NCI-H1417 treated with DMSO at 0.1 percent for 48 hours (cell line): ENCODE measurements around the gene PRDM16.

Experiments
- DNase-seq: peaks from one replicate; lab custom pipeline; 2025; lab: John Stamatoyannopoulos, UW

PRDM16 gene

GRCh38 chr1:3244025-3244926, 175.3 kb downstream of the PRDM16 start:
- no peak for DNase-seq

GRCh38 chr1:3244927-3245315, 175.9 kb downstream of the PRDM16 start:
- DNase-seq, result no peak

GRCh38 chr1:3245344-3245743, 176.3 kb downstream of the PRDM16 start:
- DNase-seq, result no peak

- DNase-seq, result no peak
These were observed 176.8 kb downstream of the PRDM16 start for GRCh38 chr1:3245768-3246167.

- no peak for DNase-seq
These were observed 177.2 kb downstream of the PRDM16 start for GRCh38 chr1:3246251-3246650.

GRCh38 chr1:3247521-3248121, 178.6 kb downstream of the PRDM16 start:
- no peak for DNase-seq

- no peak for DNase-seq
These were observed 179.4 kb downstream of the PRDM16 start for GRCh38 chr1:3248155-3249141.

GRCh38 chr1:3249231-3249630, 180.2 kb downstream of the PRDM16 start:
- no peak for DNase-seq

GRCh38 chr1:3249631-3250501, 180.9 kb downstream of the PRDM16 start:
- no peak for DNase-seq

GRCh38 chr1:3250624-3251023, 181.6 kb downstream of the PRDM16 start:
- DNase-seq, result no peak

- no peak for DNase-seq
These were observed 182.2 kb downstream of the PRDM16 start for GRCh38 chr1:3251099-3251806.

GRCh38 chr1:3251807-3252428, 182.9 kb downstream of the PRDM16 start:
- no peak for DNase-seq

- no peak for DNase-seq
These were observed 186.7 kb downstream of the PRDM16 start for GRCh38 chr1:3255680-3256079.

GRCh38 chr1:3257788-3258187, 188.8 kb downstream of the PRDM16 start:
- no peak for DNase-seq

- DNase-seq, result no peak
These were observed 189.5 kb downstream of the PRDM16 start for GRCh38 chr1:3258386-3259003.

- DNase-seq, result no peak
These were observed 190.0 kb downstream of the PRDM16 start for GRCh38 chr1:3259020-3259419.

GRCh38 chr1:3261007-3261968, 192.3 kb downstream of the PRDM16 start:
- no peak for DNase-seq

GRCh38 chr1:3261969-3262579, 193.1 kb downstream of the PRDM16 start:
- no peak for DNase-seq
